CD1c-positive myeloid dendritic cell (primary cell): ENCODE data around the gene OTX2.

Experiments used
- DNase-seq: peaks from one replicate; pipeline ENCODE4 v3.0.0-alpha.2; 2016; ENCODE audit errors: extremely low spot score

The OTX2 gene

DNA sequence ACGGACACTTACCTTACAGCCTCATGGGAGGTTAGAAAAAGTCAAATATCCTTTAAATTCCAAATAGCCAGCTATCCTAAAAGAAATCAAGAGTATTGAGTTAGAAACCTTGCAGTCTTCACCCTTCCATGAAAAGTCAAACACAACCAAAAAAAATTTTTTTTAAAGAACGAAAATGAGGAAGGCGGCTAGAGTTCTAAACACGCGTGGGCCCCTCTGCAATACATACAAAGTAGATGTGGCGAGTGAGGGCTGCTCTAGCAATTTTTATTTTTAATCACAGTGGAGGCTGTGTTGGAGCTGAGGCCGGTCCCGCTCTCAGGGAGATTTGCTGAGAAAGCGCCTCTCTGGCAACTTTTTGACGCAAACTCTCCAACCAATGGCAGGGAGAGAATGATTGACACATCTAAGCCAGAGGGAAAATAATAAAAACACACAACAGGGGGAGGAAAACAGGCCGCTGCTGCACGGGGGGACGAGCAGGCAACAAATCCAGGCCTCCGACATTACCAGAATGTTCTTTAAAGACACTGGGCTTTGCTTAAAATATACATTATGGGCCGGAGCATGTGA is at the start of gene OTX2:
OTX2 (minus strand) TSS at position 333 of the 573 bp plus-strand sequence. CDS start 5,023 bp downstream, outside the sequence.
- no peak for DNase-seq

GRCh38 chr14:56858422-56858821 is 48.1 kb upstream of the OTX2 start:
- DNase-seq: no peak

DNA sequence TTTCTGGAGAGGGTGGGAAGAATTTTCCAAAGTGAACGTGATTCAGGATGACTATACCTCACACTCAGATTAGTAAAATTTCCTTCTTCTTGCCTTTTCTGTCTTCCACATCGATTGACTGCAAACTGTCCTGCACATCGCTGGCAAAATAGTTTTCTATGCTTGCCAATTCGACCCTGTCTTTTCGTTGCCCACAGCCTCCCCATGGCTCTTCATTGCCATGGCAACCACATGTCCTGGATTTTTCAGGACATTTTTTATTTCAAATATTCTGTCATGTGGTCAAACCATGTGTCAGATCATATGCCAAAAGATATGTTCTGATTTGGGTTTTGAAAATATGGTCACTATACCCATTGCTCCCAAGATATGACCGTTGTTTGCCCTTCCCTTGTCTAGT is 46.9 kb upstream of the OTX2 start:
- no peak for DNase-seq

DNA sequence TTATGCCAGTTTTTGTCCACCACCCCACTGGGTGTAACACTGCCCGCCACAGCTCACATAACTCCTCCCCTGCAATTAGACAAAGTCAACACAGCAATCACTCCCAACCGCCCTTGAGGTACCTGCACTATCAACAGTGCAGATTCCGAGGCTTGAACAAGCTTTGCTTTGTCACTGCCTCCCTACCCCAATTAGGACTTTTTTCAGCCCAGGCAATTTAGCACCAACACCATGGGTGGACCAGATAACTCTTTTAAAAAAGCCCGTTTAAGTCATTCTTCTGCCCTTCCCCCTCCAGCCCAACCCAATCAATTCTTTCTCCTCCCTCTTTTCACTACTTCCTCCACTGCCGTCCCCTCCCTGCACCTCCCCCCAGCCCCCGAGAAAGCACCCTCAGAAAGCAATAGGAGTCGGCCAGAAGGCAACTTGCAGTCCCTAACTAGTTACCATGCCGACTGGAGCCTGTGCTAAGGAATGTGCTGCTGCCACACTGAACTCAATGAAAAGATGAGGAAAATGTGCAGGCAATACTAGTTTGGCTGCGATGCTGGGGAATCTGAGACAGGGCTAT is 45.7 kb upstream of the OTX2 start:
- no peak for DNase-seq

- no peak for DNase-seq
These were observed 44.0 kb upstream of the OTX2 start for GRCh38 chr14:56854325-56854724.

GRCh38 chr14:56846970-56847930 is 37.0 kb upstream of the OTX2 start:
- DNase-seq: no peak

DNA sequence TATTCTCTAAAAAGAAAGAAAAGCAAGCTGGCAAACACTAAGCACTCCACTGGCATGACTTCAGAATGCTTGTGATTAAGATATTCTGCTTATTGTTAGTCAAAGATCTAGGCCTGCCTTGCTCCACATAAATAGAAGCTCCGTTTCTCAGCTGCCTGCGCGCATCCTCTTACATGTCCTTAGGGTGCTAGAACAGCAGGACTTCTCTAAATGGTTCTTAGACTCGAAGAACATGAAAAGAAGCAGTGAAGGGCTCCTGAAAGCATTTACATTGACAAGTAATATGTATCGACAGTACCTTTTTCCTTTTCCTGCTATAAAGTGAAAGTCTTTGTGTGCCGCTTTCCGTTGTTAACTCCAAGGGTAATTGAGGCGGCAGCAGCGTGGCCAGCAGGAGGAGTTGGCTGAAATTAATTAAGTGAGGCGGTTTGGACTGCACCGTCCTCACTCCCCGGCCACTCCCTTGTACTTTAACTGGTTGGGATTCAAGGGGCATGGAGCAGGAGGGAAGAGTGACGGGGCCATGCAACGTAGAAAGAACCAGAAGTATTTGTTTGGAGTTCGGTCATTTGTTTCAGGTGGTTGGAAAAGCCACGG is 34.2 kb upstream of the OTX2 start:
- DNase-seq: no peak

DNA sequence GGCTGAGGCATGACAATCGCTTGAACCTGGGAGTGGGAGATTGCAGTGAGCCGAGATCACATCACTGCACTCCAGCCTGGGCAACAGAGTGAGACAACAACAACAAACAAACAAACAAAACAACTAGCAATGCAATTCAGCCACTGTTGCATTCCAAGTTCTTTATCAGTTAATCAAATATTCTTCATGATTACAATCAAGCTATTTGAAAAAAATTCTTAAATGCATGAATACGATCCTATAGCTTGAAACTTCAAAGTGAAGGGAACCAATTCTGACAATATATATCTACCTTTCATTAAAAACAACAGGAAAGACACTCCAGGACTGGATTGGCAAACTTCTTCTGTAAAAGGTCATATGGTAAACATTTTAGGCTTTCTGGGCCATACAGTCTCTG is 31.3 kb upstream of the OTX2 start:
- no peak for DNase-seq

GRCh38 chr14:56840221-56840620 is 29.9 kb upstream of the OTX2 start:
- DNase-seq: no peak

GRCh38 chr14:56829151-56829550 is 18.9 kb upstream of the OTX2 start:
- DNase-seq: no peak

DNA sequence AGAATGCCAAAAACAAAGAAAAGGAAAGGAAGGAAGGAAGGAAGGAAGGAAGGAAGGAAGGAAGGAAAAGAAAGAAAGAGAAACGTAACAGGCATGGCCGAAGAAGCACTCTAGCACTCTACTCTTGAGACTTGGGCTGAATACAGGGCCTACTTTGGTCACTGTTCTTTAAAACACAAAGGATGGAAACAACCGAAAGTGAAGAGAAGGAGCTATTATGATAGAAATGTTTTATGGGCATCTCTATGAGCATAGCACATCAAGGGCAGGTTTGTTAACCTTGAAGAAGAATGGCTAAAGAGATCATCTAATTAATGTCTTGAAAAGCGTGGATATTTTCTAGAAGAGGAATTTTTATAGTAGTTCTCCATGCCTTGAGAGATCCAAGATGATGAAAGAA is 15.9 kb upstream of the OTX2 start:
- DNase-seq: no peak

DNA sequence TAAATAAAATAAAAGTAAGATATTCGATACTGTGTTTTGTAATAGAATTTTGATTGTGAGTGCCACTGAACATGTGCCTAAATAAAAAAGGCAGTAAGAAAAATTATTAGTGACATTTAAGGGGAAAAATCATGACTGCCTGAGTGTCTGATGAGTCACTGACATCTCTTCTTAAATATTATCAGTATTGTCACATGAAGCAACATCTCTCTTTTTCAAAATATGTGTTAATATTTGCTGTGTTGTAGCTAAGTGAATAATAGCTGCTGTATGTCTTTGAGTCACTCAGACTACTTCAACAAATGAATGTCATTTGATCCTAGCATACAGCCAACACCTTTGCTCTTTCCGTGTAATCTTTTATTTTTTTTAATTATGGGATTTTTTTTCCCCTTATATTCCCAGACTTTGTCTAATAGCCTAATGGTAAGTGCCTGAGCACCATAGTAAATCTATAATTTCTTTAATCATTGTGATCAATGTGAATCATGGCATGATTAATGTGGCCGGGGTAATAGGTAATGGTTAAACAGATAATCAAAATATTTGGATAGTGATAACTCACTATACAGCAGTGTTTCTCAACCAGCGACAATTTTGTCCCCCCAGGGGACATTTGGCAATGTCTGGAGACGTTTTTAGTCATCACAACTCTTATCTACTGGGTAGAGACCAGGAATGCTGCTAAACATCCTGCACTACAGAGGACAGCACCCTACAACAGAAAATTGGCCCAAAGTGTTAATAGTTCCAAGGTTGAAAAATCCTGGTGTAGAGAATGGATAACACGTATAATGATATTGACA is 11.7 kb upstream of the OTX2 start:
- DNase-seq: no peak

GRCh38 chr14:56821177-56821576 is 10.9 kb upstream of the OTX2 start:
- DNase-seq: no peak

DNA sequence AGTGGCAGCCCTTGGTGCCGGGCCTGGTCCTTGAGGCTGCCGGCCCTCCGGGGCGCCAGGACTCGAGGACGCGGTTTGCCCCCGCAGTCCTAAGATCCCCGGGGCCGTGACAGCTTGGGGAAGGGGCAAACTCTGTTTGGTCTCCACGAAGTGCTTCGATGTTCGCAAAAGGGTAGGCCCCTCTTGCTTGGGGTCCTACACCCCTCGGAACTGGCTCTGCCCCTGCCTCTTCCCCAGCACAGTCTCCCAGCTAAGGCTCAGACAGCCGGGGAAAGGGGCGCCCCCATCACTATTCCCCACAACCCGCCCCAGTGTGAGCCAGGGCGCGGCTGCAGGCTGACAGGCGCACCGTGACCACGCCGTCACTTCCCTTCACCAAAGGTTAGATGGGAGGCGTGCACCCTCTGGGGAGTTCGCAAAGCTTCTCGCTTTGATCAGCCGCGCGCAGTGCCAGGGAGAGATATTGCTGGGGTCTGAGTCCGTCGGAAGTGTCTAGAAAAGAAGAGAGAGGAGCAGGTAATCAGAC is 7.2 kb upstream of the OTX2 start:
- no peak for DNase-seq

DNA sequence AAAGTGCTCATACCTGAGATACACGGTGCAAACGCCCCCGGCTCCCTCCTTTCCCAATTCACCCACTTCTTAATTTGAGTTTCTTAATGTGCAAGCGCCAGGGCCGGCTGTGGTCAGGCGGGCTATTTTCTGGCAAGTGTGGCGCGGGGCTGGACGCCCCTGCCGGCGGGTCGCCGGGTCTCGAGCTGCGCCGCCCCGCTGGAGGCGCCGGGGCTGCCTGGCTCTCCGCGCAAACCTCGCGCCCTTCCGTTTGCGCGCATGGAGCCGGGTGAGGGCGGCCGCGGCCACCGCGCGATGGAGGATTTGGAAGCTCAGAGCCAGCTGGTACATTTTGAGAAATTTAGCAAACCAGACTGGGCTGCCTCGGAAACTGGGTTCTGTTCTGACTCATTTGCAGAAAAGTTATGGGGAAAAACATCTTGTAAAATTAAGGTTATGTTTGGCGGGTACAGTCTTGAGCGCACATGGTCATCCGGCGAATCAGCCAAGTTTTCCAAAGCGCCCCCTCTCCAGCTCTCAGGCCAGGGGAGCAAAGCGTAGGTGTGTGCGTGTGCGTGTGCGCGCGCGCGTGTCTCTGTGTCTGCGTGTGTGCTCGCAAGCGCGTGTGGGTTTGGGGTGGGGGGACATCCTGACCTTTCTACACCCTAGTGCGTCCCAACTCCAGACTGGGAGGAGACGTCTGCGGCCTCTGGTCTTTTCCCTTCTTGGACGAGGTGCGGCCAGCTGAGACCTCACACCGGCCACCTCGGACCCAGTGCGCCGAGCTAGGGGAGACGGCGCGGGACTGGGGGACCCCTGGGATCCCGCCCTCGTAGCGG is 6.5 kb upstream of the OTX2 start:
- DNase-seq: no peak

GRCh38 chr14:56815745-56816144 is 5.5 kb upstream of the OTX2 start:
- no peak for DNase-seq

- no peak for DNase-seq
These were observed 4.9 kb upstream of the OTX2 start for GRCh38 chr14:56814969-56815700.

GRCh38 chr14:56814519-56814959 is 4.3 kb upstream of the OTX2 start:
- no peak for DNase-seq

DNA sequence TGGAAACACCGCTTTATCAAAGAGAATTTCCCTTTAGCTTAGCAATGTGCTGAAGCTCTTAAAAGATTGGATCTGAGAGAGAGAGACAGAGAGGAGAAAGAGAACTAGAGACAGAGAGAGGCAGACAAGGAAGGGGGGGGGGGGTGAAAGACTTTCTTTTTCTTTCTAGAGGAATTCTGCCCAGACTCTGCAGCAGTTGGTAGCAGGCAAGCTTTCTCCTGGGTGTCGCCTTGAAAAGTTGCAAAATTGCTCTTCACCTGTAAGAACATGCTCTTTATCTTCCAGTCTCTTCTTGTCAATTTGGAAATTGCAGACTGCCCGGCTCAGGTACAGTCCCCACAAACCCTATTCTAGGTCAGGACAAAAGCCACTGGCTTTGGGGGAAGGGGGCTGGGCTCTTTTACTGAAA is 2.9 kb upstream of the OTX2 start:
- no peak for DNase-seq
